Nucleus accumbens (tissue), 56 donors: ENCODE results near the gene LPP.

ENCODE experiments used
- DNase-seq, 56 donors: peaks; one replicate each; lab custom pipeline; 2025; lab: John Stamatoyannopoulos, UW

Gene LPP

GRCh38 chr3:188749010-188749617, 595.2 kb downstream of the LPP start:
- no peak for DNase-seq

- DNase-seq: no peak
These were observed 595.9 kb downstream of the LPP start for GRCh38 chr3:188749830-188750229.

- no peak for DNase-seq
These were observed 596.7 kb downstream of the LPP start for GRCh38 chr3:188750617-188751016.

- DNase-seq: no peak
These were observed 598.9 kb downstream of the LPP start for GRCh38 chr3:188752850-188753249.

- no peak for DNase-seq
These were observed 600.3 kb downstream of the LPP start for GRCh38 chr3:188754267-188754666.

GRCh38 chr3:188756241-188756640, 602.3 kb downstream of the LPP start:
- DNase-seq: no peak

- no peak for DNase-seq
These were observed 605.5 kb downstream of the LPP start for GRCh38 chr3:188759336-188760005.

GRCh38 chr3:188760408-188760807, 606.5 kb downstream of the LPP start:
- DNase-seq: no peak

GRCh38 chr3:188761439-188761838, 607.5 kb downstream of the LPP start:
- no peak for DNase-seq

GRCh38 chr3:188761964-188762363, 608.0 kb downstream of the LPP start:
- DNase-seq: no peak

- no peak for DNase-seq
These were observed 610.7 kb downstream of the LPP start for GRCh38 chr3:188764609-188765008.

GRCh38 chr3:188769831-188770230, 615.9 kb downstream of the LPP start:
- no peak for DNase-seq

- DNase-seq: no peak
These were observed 618.9 kb downstream of the LPP start for GRCh38 chr3:188772886-188773285.

GRCh38 chr3:188775412-188775811, 621.5 kb downstream of the LPP start:
- no peak for DNase-seq

GRCh38 chr3:188776447-188776846, 622.5 kb downstream of the LPP start:
- no peak for DNase-seq

- DNase-seq: no peak
These were observed 624.3 kb downstream of the LPP start for GRCh38 chr3:188778091-188778852.

- DNase-seq: no peak
These were observed 625.5 kb downstream of the LPP start for GRCh38 chr3:188779281-188779980.

GRCh38 chr3:188780193-188781147, 626.5 kb downstream of the LPP start:
- peak in 2 of 56 donors; percentile 4 to 27 for DNase-seq

GRCh38 chr3:188782613-188783124, 628.7 kb downstream of the LPP start:
- no peak for DNase-seq

- DNase-seq: no peak
These were observed 632.5 kb downstream of the LPP start for GRCh38 chr3:188786424-188786823.
